8988T (cell line): ENCODE data around the gene LHFPL3.
"Not testable (repeated sequence)": the region's sequence is repeated elsewhere in the genome, so short reads cannot be mapped to it uniquely, and the experiment has no call there.

ENCODE experiments used
- DNase-seq: peaks from one replicate; pipeline ENCODE4 v3.0.0; 2011

Gene LHFPL3

DNA sequence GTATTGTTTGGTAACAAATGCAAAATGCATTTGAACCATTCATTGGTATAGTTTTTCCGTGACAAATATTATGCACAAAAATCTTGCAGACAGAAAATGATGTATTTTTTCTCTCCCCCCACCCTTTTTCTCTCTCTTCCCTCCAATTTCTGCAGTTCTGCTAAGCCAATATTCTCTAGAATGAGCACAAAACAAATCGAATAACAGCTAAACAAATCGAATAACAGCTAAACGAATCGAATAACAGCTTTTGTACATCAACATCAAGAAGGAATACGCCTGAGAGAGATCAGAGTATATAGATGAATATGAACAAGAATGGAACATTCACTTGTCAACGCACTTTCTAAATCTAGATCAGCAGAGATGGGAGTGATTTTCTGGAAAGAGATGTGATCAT, 577.6 kb downstream of the LHFPL3 start:
- DNase-seq = no peak

DNA sequence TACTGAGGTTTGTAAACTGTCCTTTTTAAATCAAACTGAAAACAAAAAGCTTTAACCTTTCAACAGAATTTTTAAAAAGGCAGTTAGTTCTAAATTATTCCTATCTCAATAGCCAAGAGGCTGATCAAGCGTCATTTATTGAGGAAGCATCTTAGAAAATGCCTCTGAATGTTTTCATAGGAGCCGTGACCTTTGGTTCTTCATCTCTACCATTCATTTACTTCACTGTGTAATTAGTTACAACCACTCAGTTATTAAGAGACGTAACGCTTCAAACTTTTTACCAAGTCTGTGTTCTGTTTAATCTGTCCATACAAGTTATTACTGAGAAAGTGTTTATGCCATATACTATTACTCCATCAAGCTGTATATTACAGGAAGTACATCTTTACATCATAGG, 578.2 kb downstream of the LHFPL3 start:
- no peak for DNase-seq

DNA sequence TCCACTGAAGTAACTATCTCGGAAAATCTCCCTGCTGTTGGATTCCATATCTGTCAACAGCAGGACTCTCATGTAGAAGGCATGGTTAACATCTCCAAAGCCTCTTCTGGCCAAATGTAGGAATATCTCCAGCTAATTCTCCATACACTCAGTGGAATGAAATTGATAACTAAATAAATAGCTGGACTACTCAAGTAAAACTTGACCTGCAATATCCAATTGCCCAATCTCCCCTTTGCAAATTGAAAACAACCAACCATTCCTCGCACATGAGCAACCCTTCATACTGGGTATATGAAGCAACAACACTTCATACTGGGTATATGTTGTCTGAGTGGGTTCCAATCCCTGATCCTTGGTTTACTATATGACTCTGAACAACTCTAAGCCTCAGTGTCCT, 580.2 kb downstream of the LHFPL3 start:
- no peak for DNase-seq

DNA sequence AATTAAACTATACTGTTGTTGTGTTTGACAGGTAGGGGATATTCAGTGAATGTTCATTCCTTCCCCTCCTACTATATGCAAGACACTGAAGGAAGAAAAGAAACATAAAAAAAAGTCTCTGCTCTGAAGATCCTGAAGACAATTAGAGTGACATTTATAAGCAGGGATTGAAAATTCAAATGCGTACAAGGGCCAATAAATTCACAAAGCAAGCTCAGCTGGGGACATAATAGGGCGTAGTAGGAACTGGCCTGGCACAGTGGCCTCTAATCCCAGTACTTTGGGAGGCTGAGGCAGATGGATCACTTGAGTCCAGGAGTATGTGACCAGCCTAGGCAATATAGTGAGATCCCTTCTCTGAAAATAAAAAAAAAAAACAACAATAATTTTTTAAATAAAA, 580.7 kb downstream of the LHFPL3 start:
- no peak for DNase-seq

DNA sequence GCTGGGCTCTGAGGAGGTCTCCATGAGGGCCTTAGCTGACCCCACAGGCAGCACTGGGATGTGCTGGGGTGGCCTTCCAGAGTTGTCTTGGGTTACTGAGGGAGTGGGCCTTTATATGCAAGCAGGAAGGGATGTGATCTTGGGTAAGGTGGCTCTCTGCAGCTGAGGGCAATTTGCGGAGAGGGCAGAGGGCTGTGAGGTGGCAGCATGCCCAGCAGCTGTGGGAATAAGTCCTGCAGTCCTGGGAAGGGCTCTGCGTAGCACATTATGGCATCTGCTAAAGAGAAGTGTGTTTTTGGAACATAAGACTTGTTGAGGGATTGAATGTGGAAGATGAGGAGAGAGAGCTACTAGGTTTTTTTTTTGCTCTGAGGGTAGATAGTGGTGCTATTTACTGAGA, 586.0 kb downstream of the LHFPL3 start:
- DNase-seq = no peak

DNA sequence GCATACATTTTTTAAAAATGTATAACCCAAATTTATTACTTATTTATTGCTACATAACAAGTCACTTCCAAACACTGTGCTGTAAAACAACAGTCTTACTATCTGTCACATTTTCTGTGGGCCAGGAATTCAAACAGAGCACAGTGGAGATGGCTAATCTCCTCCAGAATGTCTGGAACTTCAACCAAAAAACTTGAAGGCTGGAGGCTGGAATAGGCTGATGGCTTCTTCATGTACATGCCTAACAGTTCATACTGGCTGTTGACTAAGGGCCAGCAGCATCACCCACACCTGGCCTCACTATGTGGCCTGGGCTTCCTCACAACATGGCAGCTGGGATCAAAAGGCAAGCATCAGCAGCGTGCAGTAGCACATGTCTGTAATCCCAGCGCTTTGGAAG, 593.2 kb downstream of the LHFPL3 start:
- no peak for DNase-seq

DNA sequence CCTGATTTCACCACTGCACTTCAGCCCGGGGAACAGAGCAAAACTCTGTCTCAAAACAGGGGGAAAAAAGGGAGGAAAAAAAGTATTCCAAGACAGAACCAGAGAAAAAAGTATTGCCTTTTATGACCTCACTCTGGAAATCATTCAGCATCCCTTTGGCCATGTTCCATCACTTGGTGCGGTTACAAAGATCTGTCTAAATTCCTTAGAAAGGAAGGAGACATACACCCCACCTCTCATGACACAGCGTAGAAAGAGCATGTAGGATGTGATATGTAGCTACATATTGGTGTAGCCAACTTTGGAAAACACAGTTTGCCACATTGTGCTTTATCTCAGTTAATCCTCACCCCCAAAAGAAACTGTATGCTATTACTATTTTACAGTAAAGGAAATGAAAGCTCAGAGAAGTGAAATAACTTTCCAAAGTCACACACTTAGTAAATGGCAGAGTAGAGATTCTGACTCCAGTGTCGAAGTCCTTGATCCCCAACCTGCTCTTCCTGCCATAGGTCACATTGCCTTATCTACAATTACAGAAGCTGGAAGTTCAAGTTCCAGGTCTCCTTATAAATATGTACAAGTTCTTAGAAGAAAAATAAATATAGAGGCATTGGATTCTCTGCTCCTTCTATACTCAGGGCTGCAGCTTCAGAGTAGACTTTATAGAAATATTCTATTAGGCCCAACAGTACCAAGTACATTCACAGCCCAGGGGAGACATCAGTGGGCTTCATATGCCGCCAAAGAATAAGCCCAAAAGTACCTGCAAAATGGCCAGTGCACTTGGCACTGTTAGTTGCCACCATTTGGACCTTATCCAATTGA, 594.0 kb downstream of the LHFPL3 start:
- no peak for DNase-seq

DNA sequence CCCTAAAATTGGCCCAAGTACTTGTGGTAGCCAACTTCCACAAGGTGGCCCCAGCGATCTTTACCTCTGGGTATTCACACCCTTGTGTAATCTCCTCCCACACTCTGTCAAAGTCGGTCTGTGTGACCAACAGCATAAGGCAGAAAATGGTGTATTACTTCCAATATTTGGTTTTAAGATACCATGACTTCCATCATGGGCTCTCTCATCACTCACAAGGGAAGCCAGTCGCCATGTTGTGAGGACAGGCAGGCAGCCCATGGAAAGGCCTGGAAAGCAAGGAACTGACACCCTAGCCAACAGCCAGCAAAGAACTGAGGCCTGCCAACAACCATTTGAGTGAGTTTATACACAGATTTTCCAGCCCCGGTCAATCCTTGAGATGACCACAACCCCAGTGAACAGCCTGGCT, 594.6 kb downstream of the LHFPL3 start:
- DNase-seq = no peak

DNA sequence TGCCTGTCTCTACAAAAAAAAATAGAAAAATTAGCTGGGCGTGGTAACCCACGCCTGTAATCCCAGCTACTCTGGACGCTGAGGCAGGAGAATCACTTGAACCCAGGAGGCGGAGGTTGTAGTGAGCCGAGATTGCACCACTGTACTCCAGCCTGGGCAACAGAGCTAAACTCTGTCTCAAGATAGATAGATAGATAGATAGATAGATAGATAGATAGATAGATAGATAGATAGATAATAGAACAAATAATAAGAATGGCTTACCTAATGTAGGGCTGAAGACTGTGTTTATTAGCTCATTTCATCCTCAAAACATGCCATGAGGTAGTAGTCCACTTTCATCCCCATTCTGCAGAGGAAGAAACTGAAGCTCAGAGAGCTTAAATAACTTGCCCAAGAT, 597.8 kb downstream of the LHFPL3 start:
- not testable (repeated sequence) for DNase-seq

DNA sequence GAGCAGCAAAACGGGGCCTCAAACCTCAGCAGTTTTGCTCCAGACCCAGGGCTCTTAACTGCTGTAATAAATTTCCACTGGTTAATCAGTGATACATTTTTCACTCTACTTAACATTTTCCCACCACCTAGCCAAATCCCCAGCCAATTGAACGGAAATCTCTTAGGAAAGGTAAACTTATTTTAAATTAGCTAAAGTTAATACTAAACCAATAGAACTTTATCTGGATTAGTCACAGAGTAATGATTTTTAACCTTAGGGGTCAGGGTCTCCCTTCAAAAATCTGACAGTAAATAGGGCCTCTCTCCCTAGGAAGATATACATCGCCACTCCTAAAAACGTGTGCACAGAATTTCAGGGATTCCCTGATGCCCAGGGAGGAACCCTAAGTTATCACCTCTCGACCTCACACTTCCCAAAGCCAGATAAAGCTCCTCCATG, 598.2 kb downstream of the LHFPL3 start:
- no peak for DNase-seq

DNA sequence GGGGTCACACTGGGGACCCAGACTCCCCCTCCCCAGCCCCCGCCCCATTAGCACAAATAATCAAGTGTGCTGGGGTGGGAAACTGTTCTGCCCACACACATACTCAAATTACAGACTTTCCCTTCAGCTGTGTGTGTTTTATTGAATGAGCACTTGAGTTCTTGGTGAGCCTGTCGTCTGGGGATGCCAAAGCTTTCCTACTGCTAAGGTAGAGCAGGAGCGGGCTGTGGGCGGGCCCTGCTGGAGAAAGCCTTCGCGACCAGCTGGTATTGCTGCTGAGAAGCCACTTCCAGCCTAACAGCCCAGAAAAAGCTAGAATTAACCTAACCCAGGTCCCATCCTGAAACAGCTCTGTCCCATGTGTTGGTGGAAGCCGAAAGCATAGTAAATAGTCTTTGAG, 598.7 kb downstream of the LHFPL3 start:
- DNase-seq = no peak

DNA sequence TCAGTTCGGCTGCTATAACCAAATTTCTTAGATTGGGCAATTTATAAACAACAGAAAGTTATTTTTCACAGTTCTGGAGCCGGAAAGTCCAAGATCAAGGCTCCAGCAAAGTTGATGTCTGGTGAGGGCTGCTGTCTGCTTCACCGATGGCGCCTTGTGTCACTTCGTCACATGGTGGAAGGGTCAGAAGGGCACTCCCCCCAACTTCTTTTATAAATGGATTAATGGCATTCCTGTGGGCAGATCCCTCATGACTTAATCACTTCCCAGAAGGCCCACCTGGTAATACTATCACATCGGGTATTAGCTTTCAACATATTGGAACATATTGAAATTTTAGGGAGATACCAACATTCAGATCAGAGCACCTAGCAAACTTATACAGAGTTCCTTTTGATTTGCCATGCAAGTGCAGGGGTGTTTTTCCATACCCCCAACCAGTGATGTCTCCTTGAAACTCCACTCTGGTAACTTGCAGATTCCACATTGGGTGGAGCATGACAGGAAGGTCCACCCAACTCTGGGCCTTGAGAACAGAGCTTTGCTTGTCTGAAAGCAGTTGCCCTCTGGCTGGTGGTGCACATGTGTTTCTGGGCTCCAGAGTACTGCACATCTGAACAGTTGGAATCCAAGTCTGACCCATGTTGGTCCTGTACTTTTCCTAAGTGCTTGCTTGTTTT, 600.5 kb downstream of the LHFPL3 start:
- no peak for DNase-seq

DNA sequence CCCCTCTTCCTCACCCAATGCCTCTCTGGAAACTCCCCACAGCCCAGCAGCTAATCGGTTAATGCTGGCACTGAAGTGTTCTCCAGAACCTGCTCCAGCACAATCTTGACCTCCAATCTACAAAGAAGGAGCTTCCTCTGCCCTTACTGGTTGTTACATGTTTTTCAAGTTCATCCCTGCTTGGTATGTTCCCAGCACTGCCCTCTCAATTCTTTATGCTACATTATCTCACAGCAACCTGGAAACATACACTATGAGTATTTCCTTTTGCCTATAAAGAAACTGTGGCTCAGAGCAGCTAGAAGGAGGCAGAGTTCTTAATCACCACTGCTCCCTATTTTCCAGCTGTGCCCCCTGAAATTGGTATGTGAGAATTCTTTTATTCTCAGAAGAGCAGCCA, 601.5 kb downstream of the LHFPL3 start:
- DNase-seq = no peak

DNA sequence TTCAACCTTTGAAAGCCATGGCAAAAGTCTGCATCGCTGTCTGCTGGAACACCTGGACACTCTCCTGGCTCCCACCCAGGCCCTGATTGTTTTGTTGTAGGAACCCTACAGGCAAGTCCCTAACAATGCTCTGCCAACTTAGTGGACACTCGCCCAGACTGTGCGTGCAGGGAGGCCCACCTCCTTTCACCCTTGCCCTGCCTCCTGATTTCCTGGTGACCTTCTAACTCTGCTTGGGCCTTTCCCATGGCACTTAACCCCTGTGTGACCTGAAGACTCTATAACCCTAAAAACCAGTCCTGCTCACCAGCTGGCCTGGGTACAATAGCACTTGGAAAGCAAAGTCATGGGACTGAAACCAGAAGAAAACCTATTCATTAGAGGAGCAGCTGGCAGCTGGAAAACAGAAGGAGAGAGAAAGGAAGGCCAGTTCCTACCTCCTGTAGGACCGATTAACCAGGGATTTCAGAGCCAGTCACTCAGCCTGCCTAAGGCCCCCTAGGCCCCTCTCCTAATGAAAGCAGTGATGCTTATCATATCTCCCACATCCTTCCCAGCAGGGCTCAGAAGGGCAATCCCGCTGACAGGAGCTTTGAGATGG, 602.9 kb downstream of the LHFPL3 start:
- DNase-seq = no peak

DNA sequence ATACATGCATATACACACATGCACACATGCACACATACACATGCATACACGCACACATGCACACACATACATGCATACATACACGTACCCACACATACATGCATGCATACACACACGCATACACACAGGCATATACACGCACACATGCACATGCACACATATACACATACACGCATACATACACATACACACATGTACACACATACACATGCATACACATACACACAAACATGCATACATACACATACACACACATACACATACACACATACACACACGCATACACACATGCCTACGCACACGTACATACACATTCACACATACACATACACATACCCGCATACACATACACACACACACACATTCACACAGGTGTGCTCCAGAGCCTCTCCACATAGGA, 604.6 kb downstream of the LHFPL3 start:
- DNase-seq = no peak

DNA sequence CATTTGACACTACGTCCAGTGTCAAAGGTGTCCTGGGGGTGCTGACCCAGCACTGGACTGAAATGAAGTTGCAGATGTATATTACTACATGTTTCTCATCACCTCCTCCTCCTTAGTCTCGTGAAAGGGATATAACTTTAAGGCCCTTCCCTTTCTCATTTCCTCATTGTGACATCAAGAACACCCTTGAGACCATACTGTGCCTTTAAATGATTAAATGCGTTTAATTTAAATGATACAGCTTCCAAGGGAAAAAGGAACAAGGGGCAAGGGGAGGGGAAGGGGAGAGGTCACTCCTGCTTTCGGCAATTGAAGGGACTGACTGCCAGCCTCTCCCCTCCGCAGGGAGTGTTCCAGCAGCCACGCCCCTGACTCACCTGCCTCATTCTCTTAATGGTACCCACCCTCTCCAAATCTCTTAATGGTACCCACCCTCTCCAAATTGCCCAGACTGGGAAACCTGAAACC, 605.2 kb downstream of the LHFPL3 start:
- DNase-seq = no peak

DNA sequence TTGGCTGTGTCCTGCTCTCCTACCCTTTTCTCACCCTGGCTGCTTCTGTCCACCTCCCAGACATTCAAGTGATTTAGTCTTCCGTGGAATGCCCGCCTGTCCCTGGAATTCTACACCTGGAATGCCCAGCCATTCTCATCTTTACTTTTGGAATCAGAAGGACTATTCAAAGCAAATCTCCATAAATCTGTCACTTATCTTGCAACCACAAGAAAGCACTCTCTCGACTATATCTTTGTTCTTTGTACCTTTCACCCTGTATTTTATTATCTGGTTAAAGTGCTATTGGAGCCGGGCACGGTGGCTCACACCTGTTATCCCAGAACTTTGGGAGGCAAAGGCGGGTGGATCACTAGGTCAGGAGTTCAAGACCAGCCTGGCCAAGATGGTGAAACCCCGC, 606.3 kb downstream of the LHFPL3 start:
- DNase-seq = no peak

DNA sequence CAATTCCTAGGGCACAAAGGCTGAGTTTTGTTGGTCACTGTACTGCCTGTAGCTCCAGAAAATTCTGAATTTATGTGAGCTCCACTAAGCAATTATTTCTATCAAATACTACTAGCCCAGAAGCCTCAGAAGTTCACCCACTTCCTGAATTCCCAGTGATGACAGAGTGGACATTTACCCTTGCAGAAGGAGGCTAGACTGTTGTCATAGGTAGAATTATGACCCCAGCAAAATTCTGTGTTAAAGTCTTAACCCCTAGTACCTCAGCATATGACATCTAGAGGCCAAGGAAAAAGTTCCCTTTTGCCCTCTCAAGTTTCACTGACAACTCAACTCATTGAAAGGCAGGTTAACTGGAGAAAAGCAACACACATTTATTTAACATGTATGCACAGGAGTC, 606.9 kb downstream of the LHFPL3 start:
- no peak for DNase-seq

DNA sequence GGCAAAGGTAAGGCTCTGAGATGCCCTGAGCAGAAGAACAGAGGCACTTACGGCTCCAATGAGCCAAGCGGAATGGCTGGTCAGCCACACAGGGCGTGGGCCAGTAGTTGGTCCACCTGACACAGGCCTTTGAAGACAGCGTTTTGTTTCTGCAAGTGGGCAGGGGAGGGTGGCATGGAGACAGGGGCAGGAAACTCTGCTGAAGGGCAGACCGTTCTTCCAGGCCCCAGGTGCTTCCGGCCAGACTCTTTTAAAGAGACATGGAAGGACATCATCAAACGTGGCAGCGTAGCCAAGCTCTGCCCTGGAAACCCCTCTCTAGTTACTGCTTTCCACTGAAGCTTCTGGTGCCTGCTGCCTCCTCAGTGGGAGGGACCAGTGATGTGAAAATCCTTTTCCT, 608.1 kb downstream of the LHFPL3 start:
- no peak for DNase-seq

DNA sequence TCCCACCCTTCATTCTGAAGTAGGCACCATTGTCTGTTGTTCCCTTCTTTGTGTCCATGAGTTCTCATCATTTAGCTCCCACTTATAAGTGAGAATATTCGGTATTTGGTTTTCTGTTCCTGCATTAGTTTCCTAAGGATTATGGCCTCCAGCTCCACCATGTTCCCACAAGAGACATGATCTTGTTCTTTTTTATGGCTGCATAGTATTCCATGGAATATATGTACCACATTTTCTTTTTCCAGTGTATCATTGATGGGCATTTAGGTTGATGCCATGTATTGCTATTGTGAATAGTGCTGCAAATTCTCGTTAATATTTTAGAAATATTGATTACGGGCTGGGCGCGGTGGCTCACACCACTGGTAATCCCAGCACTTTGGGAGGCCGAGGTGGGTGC, 609.1 kb downstream of the LHFPL3 start:
- DNase-seq = not testable (repeated sequence)

DNA sequence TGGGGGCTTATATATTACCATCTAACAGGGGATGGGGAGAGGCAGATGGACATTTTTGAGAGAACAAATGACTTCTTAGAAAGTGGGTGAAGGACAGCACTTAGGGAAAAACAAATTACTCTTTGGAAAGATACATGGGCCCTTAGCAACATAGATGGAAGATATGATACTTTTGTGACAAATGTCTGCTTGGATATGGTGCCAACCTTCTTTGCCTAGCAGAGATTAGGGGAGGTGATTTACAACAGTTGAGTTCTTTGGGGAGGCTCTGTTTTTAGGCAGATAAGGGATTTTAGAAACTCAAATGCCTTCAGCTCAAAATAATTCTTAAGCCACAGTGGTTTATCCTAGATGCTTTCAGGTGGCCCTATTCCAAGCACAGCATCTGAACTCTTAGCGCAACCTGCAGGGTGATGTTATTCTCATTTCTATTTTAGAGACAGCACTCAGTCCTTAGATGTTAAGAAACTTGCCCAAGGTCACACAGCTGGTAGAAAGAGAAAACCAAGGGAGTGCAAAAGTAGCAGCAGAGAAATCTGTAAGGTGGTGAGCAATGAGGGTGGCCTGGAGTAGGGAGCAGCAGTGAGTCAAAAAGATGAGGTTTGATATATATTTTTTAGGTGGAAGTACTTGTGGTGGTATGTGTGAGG, 610.5 kb downstream of the LHFPL3 start:
- DNase-seq = no peak

DNA sequence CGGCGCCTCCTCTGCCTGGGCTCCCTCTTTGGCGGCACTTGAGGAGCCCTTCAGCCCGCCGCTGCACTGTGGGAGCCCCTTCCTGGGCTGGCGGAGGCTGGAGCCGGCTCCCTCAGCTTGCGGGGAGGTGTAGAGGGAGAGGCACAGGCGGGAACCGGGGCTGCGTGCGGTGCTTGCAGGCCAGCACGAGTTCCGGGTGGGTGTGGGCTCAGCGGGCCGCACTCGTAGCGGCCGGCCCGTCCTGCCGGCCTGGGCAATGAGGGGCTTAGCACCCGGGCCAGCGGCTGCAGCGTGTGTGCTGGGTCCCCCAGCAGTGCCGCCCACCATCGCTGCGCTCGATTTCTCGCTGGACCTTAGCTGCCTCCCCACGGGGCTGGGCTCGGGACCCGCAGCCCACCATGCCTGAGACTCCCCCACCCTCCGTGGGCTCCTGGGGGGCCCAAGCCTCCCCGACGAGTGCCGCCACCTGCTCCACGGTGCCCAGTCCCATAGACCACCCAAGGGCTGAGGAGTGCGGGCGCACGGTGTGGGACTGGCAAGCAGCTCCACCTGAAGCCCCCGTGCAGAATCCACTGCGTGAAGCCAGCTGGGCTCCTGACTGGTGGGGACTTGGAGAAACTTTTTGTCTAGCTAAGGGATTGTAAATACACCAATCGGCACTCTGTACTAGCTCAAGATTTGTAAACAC, 611.8 kb downstream of the LHFPL3 start:
- DNase-seq = no peak
